Activated CD4-positive, alpha-beta T cell treated with anti-CD3 and anti-CD28 coated beads, Interleukin-2, amount 10 ng/mL, durations not matched to agents 24 days and 14 days (primary cell): ENCODE measurements around the gene TLE3. TPM values are rescaled to one million over a fixed set of nuclear protein-coding genes. Genes with fewer than 3 reads are reported as not detected.
"Not testable (repeated sequence)": the region's sequence is repeated elsewhere in the genome, so short reads cannot be mapped to it uniquely, and the experiment has no call there.

Experiments used
- DNase-seq: peaks from one replicate; pipeline ENCODE4 v3.0.0; 2022
- H3K27ac Mint-ChIP-seq: one replicate; pipeline ENCODE4 v1.8.0; 2022; ENCODE audit warnings: mild to moderate bottlenecking, mixed read lengths
- H3K27me3 Mint-ChIP-seq: one replicate; pipeline ENCODE4 v1.8.0; 2022; ENCODE audit warnings: mixed read lengths
- H3K36me3 Mint-ChIP-seq: one replicate; pipeline ENCODE4 v1.8.0; 2022; ENCODE audit warnings: low read depth, mild to moderate bottlenecking, mixed read lengths
- H3K4me1 Mint-ChIP-seq: one replicate; pipeline ENCODE4 v1.8.0; 2021; ENCODE audit warnings: mixed read lengths
- H3K4me3 Mint-ChIP-seq: one replicate; pipeline ENCODE4 v1.8.0; 2022; ENCODE audit warnings: mild to moderate bottlenecking, moderate library complexity, mixed read lengths
- H3K9me3 Mint-ChIP-seq: one replicate; pipeline ENCODE4 v1.8.0; 2021; ENCODE audit warnings: mixed read lengths
- intact Hi-C: fragments of 100-400 bp; cut with micrococcal nuclease; formaldehyde crosslinking; loops from one replicate; pipeline ENCODE4 v1.15.1; 2023
- total RNA-seq: library from RNA; stranded (reverse); gene quantifications from 2 replicates; pipeline ENCODE4 v1.2.3, GENCODE V29; 2022

The TLE3 gene
- total RNA-seq: 111 and 118 TPM in 2 replicates

DNA sequence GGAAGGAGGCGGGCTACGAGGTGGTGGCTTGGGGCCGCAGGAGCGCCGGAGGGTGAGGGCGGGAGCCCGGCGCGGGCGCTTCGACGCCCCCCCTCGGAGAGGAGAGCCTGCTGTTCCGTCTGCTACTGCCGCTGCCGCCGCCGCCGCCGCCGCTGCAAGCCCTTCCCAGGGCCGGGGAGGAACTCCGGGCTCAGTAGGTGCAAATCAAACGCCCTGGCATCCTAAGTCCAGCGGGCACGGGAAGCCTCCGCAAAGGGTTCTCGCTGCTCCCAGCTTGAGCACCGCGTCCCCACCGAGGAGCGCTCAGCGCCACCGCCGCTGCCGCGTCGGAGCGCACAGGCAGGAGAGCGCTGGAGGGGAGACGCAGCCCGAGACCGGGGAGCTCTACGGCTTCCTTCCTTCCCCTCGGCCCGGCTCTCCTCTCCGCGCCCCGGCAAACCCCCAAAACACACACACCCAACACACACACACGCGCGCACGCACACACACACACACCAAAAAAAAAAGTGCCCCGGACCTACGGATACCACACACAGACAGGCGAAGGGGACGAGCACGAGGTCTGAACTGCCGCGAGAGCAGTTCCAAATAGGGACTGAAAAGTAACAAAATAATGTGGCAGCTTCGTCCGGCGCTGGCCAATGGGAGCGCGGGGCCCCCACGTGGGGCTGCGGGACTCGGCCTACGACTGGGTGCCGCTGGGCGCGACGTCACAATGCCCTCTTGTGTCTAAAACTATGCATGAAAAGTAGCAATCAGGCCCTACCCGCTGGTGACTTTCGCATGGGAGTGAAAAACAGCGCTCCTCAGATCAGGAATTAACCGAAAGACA, at the start of gene TLE3:
Gene TLE3, minus strand, starts transcription at position 597 of the 832 bp plus-strand sequence. CDS start 1,119 bp downstream, outside the sequence.
- H3K4me1 Mint-ChIP-seq: peaks cover 43% of the 10 kb centered on the region
- peaks cover 36% of the 10 kb centered on the region for H3K36me3 Mint-ChIP-seq
- H3K27ac Mint-ChIP-seq: peak within 1 kb of the TSS; percentile 99
- intact Hi-C loops: loop anchor here (1.0 to 10.0 kb wide), 8 partner anchors 45 to 933 kb away; partner anchors contain the start of genes GLCE and RPLP1
- peak within 1 kb of the TSS; percentile 100 for H3K4me3 Mint-ChIP-seq
- DNase-seq: peak; percentile 99
- H3K9me3 Mint-ChIP-seq: no peaks in the 10 kb centered on the region
- peaks cover 15% of the 10 kb centered on the region for H3K27me3 Mint-ChIP-seq

DNA sequence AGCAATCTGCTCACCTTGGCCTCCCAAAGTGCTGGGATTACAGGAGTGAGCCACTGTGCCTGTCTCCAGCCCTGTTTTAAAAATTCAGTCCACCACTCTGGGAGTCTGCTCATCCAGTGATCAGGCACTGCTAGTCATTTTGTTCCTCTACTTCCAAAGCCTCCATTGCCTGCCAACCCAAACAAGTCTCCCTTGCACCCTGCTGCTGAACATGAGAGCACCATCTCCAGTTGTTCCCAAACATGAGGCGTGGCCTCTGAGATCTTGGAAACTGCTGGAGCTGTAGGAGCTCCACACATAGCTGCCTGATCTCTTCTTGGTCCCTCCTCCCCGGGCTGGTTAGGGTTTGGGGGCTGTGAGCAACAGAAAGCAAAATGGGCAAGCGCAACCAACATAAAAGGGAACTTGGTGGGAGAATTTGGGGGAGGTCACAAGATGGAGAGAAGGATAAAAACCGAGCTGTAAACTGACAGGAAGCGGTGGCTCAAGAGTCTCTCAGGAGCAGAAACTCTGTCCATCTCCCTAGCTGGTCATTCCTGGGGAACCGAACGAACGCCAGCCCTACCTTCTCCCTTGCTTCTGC, 49.6 kb upstream of the TLE3 start:
- DNase-seq: no peak
- Mint-ChIP-seq H3K27ac (no peak overlapping the region), H3K4me1 (peaks cover 6% of the 10 kb centered on the region), H3K4me3 (no peak overlapping the region), H3K9me3 (no peaks in the 10 kb centered on the region), H3K36me3 (no peaks in the 10 kb centered on the region), H3K27me3 (peaks cover 58% of the 10 kb centered on the region)
- intact Hi-C loops: no loop called here

DNA sequence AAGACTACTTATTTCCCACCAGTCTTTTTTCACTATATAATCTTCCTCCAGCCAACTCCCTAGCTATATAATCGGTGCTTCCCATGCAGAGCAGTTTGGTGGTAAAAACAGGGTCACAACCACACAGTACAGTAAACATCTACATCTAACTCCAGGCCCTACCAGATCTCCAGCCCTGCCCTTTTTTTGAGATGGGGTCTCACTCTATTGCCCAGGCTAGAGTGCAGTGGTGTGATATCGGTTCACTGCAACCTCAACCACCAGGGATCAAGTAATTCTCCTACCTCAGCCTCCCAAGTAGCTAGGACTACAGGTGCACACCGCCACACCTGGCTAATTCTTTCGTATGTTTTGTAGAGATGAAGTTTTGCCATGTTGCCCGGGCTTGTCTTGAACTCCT, 49.1 kb upstream of the TLE3 start:
- no peak for DNase-seq
- intact Hi-C loops: no loop called here
- Mint-ChIP-seq H3K4me1 (peaks cover 9% of the 10 kb centered on the region), H3K36me3 (no peaks in the 10 kb centered on the region), H3K27ac (no peak overlapping the region), H3K27me3 (peaks cover 58% of the 10 kb centered on the region), H3K4me3 (no peak overlapping the region), H3K9me3 (no peaks in the 10 kb centered on the region)

DNA sequence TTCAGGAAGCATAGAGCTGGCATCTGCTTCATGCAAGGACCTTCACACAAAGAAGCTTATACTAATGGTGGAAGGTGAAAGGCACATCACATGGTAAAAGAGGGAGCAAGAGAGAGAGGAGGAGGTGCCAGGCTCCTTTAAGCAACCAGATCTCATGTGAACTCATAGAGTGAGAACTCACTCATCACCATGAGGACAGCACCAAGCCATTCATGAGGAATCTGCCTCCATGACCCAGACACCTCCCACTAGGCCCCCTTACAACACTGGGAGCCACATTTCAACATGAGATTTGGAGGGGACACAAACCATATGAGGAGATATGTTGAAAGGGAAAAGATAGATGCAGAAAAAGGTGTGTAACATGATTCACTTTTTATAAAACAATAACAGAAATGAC, 48.4 kb upstream of the TLE3 start:
- no peaks in the 10 kb centered on the region for H3K36me3 Mint-ChIP-seq
- peaks cover 56% of the 10 kb centered on the region for H3K27me3 Mint-ChIP-seq

DNA sequence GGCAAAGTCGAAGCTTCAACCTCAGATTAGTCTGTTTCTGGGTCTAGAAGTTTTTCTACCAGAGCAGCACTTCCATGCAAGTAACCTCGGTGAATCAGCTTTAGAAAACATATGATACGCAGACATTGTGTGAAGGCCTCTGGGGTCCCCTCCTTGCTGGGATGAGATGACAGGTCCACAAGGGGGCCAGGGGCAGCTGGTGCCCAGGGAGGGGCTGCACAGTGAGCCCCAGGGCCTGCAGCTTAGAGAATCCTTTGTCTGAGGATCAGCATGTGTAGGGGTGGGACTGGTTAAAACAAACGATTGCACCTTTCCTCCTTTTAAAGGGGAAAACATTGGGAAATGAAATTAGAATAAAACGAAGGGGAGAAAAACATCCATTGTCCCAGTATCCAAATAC, 47.5 kb upstream of the TLE3 start:
- intact Hi-C loops: no loop called here
- H3K4me1 Mint-ChIP-seq: peaks cover 23% of the 10 kb centered on the region
- no peak for DNase-seq
- no peaks in the 10 kb centered on the region for H3K36me3 Mint-ChIP-seq
- no peak overlapping the region for H3K27ac Mint-ChIP-seq
- H3K4me3 Mint-ChIP-seq: no peak overlapping the region
- H3K27me3 Mint-ChIP-seq: peaks cover 54% of the 10 kb centered on the region
- H3K9me3 Mint-ChIP-seq: no peaks in the 10 kb centered on the region

More for the DNA sequence above, 48.4 kb upstream of the TLE3 start:
- intact Hi-C loops: no loop called here
- no peaks in the 10 kb centered on the region for H3K9me3 Mint-ChIP-seq
- H3K27ac Mint-ChIP-seq: no peak overlapping the region
- H3K4me1 Mint-ChIP-seq: peaks cover 14% of the 10 kb centered on the region
- no peak overlapping the region for H3K4me3 Mint-ChIP-seq
- no peak for DNase-seq

DNA sequence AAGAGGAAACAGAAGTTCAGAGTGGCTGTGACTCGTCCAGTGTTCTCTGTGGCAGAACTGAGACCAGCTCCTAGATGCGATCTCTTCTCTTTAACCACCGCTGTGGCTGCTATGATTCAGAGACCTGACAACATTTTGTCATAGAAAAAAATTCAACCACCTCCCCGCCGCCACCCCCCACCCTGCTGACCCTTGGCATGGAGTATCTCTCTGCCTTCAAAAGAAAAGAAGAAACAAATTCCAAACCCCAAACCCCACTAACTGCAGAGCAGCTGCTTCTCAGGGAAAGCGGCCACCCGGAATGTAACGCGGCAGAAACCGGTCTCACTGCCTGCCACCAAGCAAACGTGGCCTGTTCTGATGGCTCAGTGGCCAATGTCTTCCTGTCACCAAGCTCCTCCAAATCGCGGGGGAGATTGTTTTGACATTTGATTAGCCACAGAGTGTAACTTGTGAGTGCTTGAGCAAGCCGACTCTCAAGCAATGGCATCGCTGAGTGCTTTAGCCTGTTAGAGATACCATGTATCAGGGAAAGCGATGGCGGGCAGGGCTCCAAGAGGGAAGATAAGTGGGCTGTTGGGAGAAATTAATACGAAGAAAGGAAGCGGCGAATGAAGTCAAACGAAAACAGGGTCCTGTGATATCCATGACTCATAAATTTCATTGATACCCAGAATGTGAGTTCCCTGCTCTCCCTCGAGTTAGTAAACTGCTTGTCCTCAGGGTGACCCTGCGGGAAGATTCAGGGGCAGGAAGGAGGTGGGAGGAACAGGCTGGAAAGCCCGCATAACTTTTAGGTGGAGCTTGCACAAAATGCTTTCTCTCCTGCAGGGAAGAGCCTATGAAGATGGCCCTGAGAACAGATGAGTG, 44.8 kb upstream of the TLE3 start:
- peaks cover 28% of the 10 kb centered on the region for H3K4me1 Mint-ChIP-seq
- DNase-seq: peak; percentile 61
- peaks cover 49% of the 10 kb centered on the region for H3K27me3 Mint-ChIP-seq
- H3K27ac Mint-ChIP-seq: peak overlapping the region; percentile 21
- intact Hi-C loops: loop anchor here (1.0 to 5.0 kb wide), 4 partner anchors 45 to 385 kb away; partner anchors contain the start of gene TLE3
- no peak overlapping the region for H3K4me3 Mint-ChIP-seq
- no peaks in the 10 kb centered on the region for H3K36me3 Mint-ChIP-seq
- no peaks in the 10 kb centered on the region for H3K9me3 Mint-ChIP-seq

DNA sequence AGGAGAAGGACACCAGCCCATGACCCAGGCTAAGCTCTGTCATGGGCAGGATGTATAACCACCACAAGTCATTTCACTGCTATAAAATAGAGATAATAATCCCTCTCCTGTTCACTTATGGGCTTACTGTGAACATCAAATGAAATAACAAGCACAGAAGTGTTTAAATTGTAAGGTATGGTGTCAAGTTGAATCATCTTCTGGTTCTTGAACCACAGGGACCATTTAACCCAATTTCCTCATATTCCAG, 44.3 kb upstream of the TLE3 start:
- Mint-ChIP-seq H3K9me3 (no peaks in the 10 kb centered on the region), H3K36me3 (no peaks in the 10 kb centered on the region), H3K27ac (peak overlapping the region; percentile 11), H3K4me1 (peaks cover 28% of the 10 kb centered on the region), H3K4me3 (no peak overlapping the region), H3K27me3 (peaks cover 45% of the 10 kb centered on the region)
- no peak for DNase-seq
- intact Hi-C loops: loop anchor here (1.0 to 5.0 kb wide), 4 partner anchors 45 to 385 kb away; partner anchors contain the start of gene TLE3

DNA sequence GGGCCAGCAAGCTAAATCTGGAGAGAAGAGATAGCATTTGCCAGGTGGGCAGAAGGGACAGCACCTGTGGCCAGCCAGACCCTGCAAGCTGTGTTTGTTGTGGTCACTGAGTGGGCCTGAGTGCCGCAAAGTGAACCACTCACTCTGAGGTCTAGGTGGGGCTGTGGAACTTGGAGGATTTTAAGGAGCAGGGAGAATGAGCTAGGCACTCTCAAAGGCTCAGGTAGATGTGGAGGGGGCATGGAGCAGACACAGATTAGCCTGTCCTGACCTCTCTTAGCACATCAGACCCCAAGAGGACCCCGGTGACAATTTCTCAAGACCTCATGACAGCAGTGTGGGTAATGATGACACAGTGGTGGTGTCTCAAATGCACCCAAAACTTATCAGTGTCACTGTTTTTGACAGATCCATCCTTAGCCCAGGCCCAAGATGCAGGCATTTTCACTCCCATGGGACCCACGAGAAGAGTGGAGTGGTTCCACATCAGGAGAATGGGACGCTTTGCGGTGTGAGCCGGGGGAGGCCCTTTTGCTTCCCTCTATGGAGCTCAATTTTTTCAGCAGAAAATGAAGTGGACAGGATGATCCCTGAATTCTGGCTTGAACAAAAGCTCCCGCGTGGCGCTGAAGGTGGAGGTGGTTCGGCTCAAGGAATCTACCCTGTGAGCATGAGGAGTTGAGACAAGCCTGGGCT, 43.8 kb upstream of the TLE3 start:
- peak overlapping the region; percentile 59 for H3K27ac Mint-ChIP-seq

DNA sequence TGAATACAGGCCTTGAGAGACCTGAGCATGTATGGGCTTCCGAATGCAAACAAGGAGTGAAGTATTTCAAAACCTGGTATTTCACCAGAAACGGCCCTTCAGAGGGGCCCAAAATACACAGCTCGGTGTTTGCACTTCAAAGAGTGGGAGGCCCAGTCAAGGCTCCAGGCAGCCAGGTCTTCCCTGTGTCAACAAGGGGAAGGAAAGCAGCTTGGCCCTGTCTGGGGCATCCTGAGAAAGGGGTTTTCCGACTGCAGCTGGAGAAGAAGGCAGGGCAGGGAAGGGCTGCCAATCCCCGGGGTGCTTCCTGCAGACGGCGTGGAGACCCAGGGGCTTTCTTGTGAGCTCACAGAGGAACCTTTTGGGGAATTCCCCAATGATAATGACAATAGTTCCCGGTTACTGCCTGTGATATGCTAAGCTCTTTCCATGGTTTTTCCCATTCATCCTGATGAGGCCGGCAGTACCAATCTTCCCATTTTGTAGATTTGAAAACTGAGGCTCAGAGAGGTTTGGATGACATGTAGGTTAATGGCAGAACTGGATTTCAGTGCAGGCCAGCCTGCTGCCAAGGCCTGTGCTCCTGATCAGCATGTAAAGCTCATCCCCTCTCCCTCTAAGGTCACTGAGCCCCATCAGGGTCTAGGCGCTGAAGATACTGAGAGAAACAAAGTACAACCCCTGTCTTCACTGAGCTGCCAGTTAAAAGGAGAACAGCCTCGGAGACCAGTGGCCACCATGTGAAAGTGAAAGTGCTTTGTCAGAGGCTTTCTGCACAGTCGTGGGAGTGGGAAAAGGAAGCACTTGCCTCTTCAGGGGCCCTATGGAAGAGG, 43.0 kb upstream of the TLE3 start:
- peak overlapping the region; percentile 3 for H3K4me3 Mint-ChIP-seq
- peak; percentile 78 for DNase-seq
- peaks cover 38% of the 10 kb centered on the region for H3K27me3 Mint-ChIP-seq
- intact Hi-C loops: loop anchor here (5.0 kb wide), 2 partner anchors 162 to 383 kb away; no protein-coding TSS in a partner anchor
- no peaks in the 10 kb centered on the region for H3K9me3 Mint-ChIP-seq
- peak overlapping the region; percentile 59 for H3K27ac Mint-ChIP-seq
- H3K36me3 Mint-ChIP-seq: no peaks in the 10 kb centered on the region
- peaks cover 28% of the 10 kb centered on the region for H3K4me1 Mint-ChIP-seq

More for the DNA sequence above, 43.8 kb upstream of the TLE3 start:
- Mint-ChIP-seq H3K27me3 (peaks cover 42% of the 10 kb centered on the region), H3K4me1 (peaks cover 28% of the 10 kb centered on the region), H3K9me3 (no peaks in the 10 kb centered on the region), H3K36me3 (no peaks in the 10 kb centered on the region), H3K4me3 (peak overlapping the region; percentile 3)
- DNase-seq: no peak
- intact Hi-C loops: loop anchor here (1.0 to 5.0 kb wide), 4 partner anchors 44 to 384 kb away; partner anchors contain the start of gene TLE3

DNA sequence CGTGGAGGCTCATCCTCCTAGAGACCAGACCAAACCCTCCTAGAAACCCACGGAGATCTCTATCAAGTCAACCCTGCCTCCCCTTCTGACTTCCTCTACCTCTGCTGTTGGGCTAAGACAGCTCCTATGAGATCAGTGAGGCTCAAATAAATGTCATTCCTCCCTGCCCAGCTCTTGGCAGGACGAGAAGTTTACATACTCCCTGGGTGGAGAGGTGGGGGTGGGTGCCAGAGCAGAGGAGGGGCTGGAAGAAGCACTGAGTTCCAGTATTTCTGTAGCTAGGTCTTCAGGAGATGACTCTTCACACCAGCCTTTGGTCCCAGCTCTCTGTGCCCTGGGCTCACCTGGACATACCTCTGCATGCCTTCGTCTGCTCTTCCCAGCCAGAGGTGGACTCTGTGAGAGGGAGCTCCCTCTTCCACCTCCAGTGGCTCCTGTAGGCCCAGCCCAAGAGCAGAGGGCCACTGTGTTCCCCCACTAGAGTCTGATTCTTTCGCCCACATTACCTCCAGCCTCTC, 42.4 kb upstream of the TLE3 start:
- H3K27me3 Mint-ChIP-seq: peaks cover 42% of the 10 kb centered on the region

DNA sequence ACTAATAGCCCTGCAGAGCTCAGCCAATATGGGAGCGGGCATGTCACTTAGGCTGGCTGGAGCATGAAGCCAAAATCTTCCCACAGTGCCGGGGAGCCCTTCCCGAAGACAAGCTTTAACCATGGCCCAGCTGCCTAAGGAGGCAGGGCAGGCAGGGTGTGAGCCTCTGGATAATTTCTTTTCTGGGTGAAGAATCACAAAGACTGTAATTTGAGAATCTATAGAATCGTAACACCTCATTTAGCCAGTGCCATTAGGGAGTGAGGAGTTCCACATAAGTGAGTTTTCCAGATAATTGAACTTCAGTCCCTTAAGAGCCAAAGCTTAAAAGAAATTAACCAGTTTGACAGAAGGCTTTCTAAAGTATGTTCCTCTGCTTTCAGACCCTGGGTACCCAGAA, 40.2 kb upstream of the TLE3 start:
- peaks cover 28% of the 10 kb centered on the region for H3K4me1 Mint-ChIP-seq
- no peak for DNase-seq
- intact Hi-C loops: no loop called here
- no peak overlapping the region for H3K27ac Mint-ChIP-seq
- H3K36me3 Mint-ChIP-seq: no peaks in the 10 kb centered on the region
- no peak overlapping the region for H3K4me3 Mint-ChIP-seq
- peaks cover 40% of the 10 kb centered on the region for H3K27me3 Mint-ChIP-seq
- H3K9me3 Mint-ChIP-seq: peaks cover 3% of the 10 kb centered on the region

More for the DNA sequence above, 42.4 kb upstream of the TLE3 start:
- Mint-ChIP-seq H3K4me3 (no peak overlapping the region), H3K9me3 (peaks cover 3% of the 10 kb centered on the region), H3K36me3 (no peaks in the 10 kb centered on the region), H3K4me1 (peaks cover 28% of the 10 kb centered on the region), H3K27ac (no peak overlapping the region)
- DNase-seq: no peak
- intact Hi-C loops: loop anchor here (5.0 kb wide), 2 partner anchors 162 to 383 kb away; no protein-coding TSS in a partner anchor

DNA sequence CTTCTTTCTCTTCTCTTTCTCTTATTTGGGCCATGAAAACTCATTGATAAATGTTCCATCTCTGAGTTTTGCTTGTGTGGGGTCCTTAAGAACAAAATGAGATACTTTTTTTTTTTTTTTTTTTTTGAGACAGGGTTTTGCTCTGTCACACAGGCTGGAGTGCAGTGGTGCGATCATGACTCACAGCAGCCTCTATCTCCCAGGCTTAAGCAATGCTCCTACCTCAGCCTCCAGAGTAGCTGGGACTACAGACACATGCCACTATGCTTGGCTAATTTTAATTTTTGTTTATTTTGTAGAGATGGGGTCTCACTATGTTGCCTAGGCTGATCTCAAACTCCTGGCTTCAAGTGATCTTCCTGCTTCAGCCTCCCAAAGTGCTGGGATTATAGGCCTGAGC, 39.3 kb upstream of the TLE3 start:
- intact Hi-C loops, H3K4me3 Mint-ChIP-seq, DNase-seq, H3K9me3 Mint-ChIP-seq, H3K27ac Mint-ChIP-seq, H3K36me3 Mint-ChIP-seq: not testable (repeated sequence)
- Mint-ChIP-seq H3K4me1 (peaks cover 21% of the 10 kb centered on the region), H3K27me3 (peaks cover 34% of the 10 kb centered on the region)
